Panc1 (cell line): ENCODE measurements around the gene UBAP2. TPM values are rescaled to one million over a fixed set of nuclear protein-coding genes. Genes with fewer than 3 reads are reported as not detected.

Experiments used
- ATAC-seq: fragments of 200-7000 bp; cut with Tn5 transposase; 2 replicates; pipeline ENCODE4 v1.9.1; 2020; ENCODE audit warnings: mild to moderate bottlenecking, moderate library complexity
- BruUV-seq: library from RNA; stranded (reverse); fragments of 400-500 nt; replicated peaks from 2 replicates; lab custom pipeline; 2021; lab: Mats Ljungman, UMichigan
- CTCF ChIA-PET: fragments of 300-600 bp; sonication (Branson Sonifier 250); formaldehyde crosslinking; loops from one replicate; lab custom pipeline; 2022; ENCODE audit warnings: antibody characterized with exemption; lab: Charles Lee
- POLR2A ChIA-PET: fragments of 300-600 bp; sonication (Branson Sonifier 250); formaldehyde crosslinking; loops from one replicate; lab custom pipeline; 2022; ENCODE audit warnings: antibody characterized with exemption; lab: Charles Lee
- DNase-seq: peaks from one replicate; pipeline ENCODE4 v3.0.0-alpha.2; 2010; ENCODE audit warnings: low read depth, low spot score
- H3K27ac ChIP-seq: 2 replicates; pipeline ENCODE4 v1.5.1; 2011; ENCODE audit warnings: mild to moderate bottlenecking, low read length, inconsistent platforms
- H3K27me3 ChIP-seq: fragments of 200-500 bp; sonication (Bioruptor generic); 2 replicates; pipeline ENCODE4 v1.6.0; 2014; ENCODE audit warnings: low read length, inconsistent platforms; ENCODE audit not compliant: control insufficient read depth, insufficient read depth
- H3K36me3 ChIP-seq: fragments of 200-500 bp; sonication (Bioruptor generic); 2 replicates; pipeline ENCODE4 v1.5.1; 2014; ENCODE audit warnings: inconsistent platforms, mild to moderate bottlenecking, low read length, moderate library complexity; ENCODE audit not compliant: control insufficient read depth, insufficient read depth
- H3K4me1 ChIP-seq: 2 replicates; pipeline ENCODE4 v1.5.1; 2011; ENCODE audit warnings: inconsistent platforms, mild to moderate bottlenecking, low read length, moderate library complexity; ENCODE audit not compliant: control insufficient read depth, insufficient read depth
- H3K4me3 ChIP-seq, 2 experiments: 2 replicates each; pipeline ENCODE4 v1.5.1; 2011 to 2012; ENCODE audit warnings: low read depth in 2 of 2, low read length in 2 of 2, mild to moderate bottlenecking in 2 of 2, inconsistent platforms in 1 of 2, moderate library complexity in 1 of 2
- H3K9me3 ChIP-seq: fragments of 200-500 bp; sonication (Bioruptor generic); 2 replicates; pipeline ENCODE4 v1.5.1; 2014; ENCODE audit warnings: low read depth, mild to moderate bottlenecking, inconsistent platforms, low read length, moderate library complexity; ENCODE audit not compliant: control insufficient read depth, insufficient read depth
- POLR2AphosphoS5 ChIP-seq: IDR thresholded peaks from 2 replicates; pipeline ENCODE4 v1.6.1; 2012; ENCODE audit warnings: mild to moderate bottlenecking, low read depth, low read length, moderate library complexity
- SIN3A ChIP-seq: IDR thresholded peaks from 2 replicates; pipeline ENCODE4 v1.6.1; 2012; ENCODE audit warnings: low read depth, mild to moderate bottlenecking, low read length, moderate library complexity, borderline replicate concordance; ENCODE audit not compliant: insufficient read depth
- TCF7L2 ChIP-seq: IDR thresholded peaks from 2 replicates; pipeline ENCODE4 v1.6.1; 2011; ENCODE audit warnings: mild to moderate bottlenecking, low read depth, low read length, inconsistent platforms
- in situ Hi-C: cut with HindIII; loops from 2 replicates; pipeline ENCODE4 v1.10.0; 2016; ENCODE audit warnings: low sequenced_read_pairs, low pct_unique_long_range_greater_than_20kb
- intact Hi-C: fragments of 100-400 bp; cut with micrococcal nuclease; formaldehyde crosslinking; loops from one replicate; pipeline ENCODE4 v1.10.0; 2022; ENCODE audit not compliant: unreplicated experiment
- total RNA-seq: library from RNA; stranded (reverse); gene quantifications from one replicate; pipeline ENCODE4 v1.2.1, GENCODE V29; 2021; ENCODE audit not compliant: unreplicated experiment
- TF ChIP-seq, protein P1 (sequence below), 2 experiments: IDR thresholded peaks; 2 replicates each; pipeline ENCODE4 v1.6.1; 2011 to 2012; ENCODE audit warnings: low read depth in 2 of 2, control low read depth in 1 of 2, low read length in 1 of 2, mild to moderate bottlenecking in 1 of 2, moderate library complexity in 1 of 2; ENCODE audit not compliant: insufficient read depth in 1 of 2
- TF ChIP-seq, protein P2 (sequence below): fragments of 450-650 bp; IDR thresholded peaks from 2 replicates; pipeline ENCODE4 v1.5.1; 2017; ENCODE audit warnings: mild to moderate bottlenecking

Gene UBAP2
- total RNA-seq, 1 experiment from 2014 or later: 94.6 TPM

DNA sequence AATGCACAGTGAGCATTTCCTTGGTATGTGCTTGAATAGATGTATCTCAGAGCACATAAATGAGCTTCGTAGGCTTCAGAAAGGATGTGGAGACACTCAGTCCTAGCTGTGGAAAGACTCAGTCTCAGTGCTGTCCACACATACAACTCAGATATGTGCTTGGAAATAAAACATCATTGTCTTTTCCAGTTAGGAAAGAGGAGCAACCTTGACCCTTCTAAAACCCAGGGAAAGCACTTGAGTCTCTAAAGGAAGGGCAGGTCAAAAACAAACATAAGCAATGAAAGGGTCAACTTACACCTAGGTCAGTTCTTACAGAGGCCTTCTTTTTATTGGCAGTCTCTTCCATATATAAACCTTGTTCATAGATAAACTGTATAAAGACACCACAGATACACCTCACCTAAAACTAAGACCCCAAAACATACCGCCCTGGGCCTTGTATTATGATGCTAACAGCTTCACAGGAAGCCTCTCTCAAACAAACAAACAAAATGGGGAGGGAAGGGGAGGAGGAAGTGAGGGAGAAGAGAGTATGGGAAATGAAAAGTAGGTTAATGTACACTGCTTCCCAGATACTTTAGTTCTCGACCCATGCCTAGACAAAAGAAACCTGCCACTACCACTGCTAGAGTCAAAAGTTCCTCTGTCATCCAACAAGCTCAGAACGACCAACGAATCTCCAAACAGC lies 114.4 kb downstream of the UBAP2 start:
- Histone ChIP-seq H3K9me3 (no peaks in the 10 kb centered on the region), H3K4me1 (no peaks in the 10 kb centered on the region), H3K27ac (no peak overlapping the region), H3K36me3 (peaks cover 30% of the 10 kb centered on the region), H3K27me3 (no peaks in the 10 kb centered on the region), H3K4me3 (no peak overlapping the region)
- no peak for DNase-seq
- BruUV-seq: TSS peak; percentile 17
- ChIA-PET CTCF (no interaction called here), POLR2A (no interaction called here)
- in situ Hi-C loops (no loop called here), intact Hi-C loops (loop anchor here (5.0 kb wide), 1 partner anchor 138 kb away; no protein-coding TSS in a partner anchor)
- TF ChIP-seq TCF7L2: no peak
- TF ChIP-seq, protein P1, sequence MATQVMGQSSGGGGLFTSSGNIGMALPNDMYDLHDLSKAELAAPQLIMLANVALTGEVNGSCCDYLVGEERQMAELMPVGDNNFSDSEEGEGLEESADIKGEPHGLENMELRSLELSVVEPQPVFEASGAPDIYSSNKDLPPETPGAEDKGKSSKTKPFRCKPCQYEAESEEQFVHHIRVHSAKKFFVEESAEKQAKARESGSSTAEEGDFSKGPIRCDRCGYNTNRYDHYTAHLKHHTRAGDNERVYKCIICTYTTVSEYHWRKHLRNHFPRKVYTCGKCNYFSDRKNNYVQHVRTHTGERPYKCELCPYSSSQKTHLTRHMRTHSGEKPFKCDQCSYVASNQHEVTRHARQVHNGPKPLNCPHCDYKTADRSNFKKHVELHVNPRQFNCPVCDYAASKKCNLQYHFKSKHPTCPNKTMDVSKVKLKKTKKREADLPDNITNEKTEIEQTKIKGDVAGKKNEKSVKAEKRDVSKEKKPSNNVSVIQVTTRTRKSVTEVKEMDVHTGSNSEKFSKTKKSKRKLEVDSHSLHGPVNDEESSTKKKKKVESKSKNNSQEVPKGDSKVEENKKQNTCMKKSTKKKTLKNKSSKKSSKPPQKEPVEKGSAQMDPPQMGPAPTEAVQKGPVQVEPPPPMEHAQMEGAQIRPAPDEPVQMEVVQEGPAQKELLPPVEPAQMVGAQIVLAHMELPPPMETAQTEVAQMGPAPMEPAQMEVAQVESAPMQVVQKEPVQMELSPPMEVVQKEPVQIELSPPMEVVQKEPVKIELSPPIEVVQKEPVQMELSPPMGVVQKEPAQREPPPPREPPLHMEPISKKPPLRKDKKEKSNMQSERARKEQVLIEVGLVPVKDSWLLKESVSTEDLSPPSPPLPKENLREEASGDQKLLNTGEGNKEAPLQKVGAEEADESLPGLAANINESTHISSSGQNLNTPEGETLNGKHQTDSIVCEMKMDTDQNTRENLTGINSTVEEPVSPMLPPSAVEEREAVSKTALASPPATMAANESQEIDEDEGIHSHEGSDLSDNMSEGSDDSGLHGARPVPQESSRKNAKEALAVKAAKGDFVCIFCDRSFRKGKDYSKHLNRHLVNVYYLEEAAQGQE (IDR thresholded peaks at IDR 0.05; ENCODE audit: insufficient read depth in 1 of 2, low read depth in 2 of 2, low read length in 1 of 2): no peak
- TF ChIP-seq, protein P2, sequence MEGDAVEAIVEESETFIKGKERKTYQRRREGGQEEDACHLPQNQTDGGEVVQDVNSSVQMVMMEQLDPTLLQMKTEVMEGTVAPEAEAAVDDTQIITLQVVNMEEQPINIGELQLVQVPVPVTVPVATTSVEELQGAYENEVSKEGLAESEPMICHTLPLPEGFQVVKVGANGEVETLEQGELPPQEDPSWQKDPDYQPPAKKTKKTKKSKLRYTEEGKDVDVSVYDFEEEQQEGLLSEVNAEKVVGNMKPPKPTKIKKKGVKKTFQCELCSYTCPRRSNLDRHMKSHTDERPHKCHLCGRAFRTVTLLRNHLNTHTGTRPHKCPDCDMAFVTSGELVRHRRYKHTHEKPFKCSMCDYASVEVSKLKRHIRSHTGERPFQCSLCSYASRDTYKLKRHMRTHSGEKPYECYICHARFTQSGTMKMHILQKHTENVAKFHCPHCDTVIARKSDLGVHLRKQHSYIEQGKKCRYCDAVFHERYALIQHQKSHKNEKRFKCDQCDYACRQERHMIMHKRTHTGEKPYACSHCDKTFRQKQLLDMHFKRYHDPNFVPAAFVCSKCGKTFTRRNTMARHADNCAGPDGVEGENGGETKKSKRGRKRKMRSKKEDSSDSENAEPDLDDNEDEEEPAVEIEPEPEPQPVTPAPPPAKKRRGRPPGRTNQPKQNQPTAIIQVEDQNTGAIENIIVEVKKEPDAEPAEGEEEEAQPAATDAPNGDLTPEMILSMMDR: no peak
- TF ChIP-seq POLR2AphosphoS5: no peak
- no peak for TF ChIP-seq SIN3A
- no peak for ATAC-seq

DNA sequence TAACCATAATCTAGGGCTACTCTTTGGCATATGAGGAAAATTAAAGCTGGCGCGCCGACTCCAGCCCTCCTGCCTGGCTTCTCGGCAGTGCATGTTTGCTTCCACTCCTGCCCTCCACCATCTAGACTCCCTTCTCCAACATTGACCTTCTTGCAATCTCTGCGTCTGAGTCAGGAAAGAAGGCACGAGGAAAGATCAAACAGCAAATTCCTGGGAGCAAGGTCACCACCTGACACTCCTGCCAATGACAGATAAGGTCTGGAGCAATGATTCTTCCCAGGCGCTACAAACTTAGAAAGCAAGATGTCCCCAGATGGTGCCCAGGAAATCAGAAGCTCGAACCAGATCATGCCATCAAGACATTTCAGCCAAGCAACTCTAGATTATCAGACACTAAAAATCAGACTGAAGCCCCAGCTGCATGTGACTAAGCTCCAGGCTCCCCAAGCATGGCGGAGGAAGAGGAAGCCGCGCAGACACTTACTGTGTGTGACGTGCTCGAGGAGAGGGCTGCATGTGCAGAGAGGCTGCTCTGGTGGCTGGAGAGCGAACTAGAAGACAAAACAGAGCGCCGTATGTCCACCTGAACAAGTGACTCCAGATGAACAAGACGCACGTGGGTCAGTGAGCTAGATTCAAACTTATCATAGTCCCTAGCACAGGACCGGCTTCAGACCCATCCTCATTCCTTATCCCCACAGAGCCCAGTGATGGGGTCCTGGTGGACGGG lies 116.4 kb downstream of the UBAP2 start:
- no peak for TF ChIP-seq SIN3A
- TF ChIP-seq, protein P1 (IDR thresholded peaks at IDR 0.05; ENCODE audit: insufficient read depth in 1 of 2, low read depth in 2 of 2, low read length in 1 of 2): no peak
- no peak for TF ChIP-seq TCF7L2
- TF ChIP-seq POLR2AphosphoS5: no peak
- TF ChIP-seq, protein P2: no peak
- Histone ChIP-seq H3K36me3 (peaks cover 36% of the 10 kb centered on the region), H3K4me1 (no peaks in the 10 kb centered on the region), H3K4me3 (no peak overlapping the region), H3K27ac (no peak overlapping the region), H3K9me3 (no peaks in the 10 kb centered on the region), H3K27me3 (no peaks in the 10 kb centered on the region)
- intact Hi-C loops: loop anchor here (5.0 kb wide), 1 partner anchor 140 kb away; no protein-coding TSS in a partner anchor
- no TSS peak for BruUV-seq
- ATAC-seq (no peak), DNase-seq (no peak)
- CTCF ChIA-PET: no interaction called here
- POLR2A ChIA-PET: no interaction called here
- in situ Hi-C loops: no loop called here
